ENCODE measurements around the gene COL8A1.

COL8A1 gene

GRCh38 chr3:99765042-99765942 is 126.9 kb downstream of the COL8A1 start:
- no peak for DNase-seq

GRCh38 chr3:99767291-99767690 is 128.9 kb downstream of the COL8A1 start:
- no peak for DNase-seq

- DNase-seq: no peak
Measured at GRCh38 chr3:99768126-99768525, 129.7 kb downstream of the COL8A1 start.

- no peak for DNase-seq
Measured at GRCh38 chr3:99768808-99769501, 130.6 kb downstream of the COL8A1 start.

- no peak for DNase-seq
Measured at GRCh38 chr3:99772171-99772570, 133.8 kb downstream of the COL8A1 start.

- DNase-seq: no peak
Measured at GRCh38 chr3:99772671-99773070, 134.3 kb downstream of the COL8A1 start.

GRCh38 chr3:99774467-99774866 is 136.1 kb downstream of the COL8A1 start:
- no peak for DNase-seq

GRCh38 chr3:99776516-99777209 is 138.3 kb downstream of the COL8A1 start:
- no peak for DNase-seq

GRCh38 chr3:99777210-99777549 is 138.8 kb downstream of the COL8A1 start:
- DNase-seq: no peak

GRCh38 chr3:99777708-99778107 is 139.3 kb downstream of the COL8A1 start:
- DNase-seq: no peak

GRCh38 chr3:99780749-99781148 is 142.4 kb downstream of the COL8A1 start:
- DNase-seq: no peak

GRCh38 chr3:99781761-99782160 is 143.4 kb downstream of the COL8A1 start:
- DNase-seq: no peak

- DNase-seq: no peak
Measured at GRCh38 chr3:99783011-99783573, 144.7 kb downstream of the COL8A1 start.

- no peak for DNase-seq
Measured at GRCh38 chr3:99789011-99789721, 150.8 kb downstream of the COL8A1 start.

GRCh38 chr3:99794485-99794884 is 156.1 kb downstream of the COL8A1 start:
- DNase-seq: no peak

- no peak for DNase-seq
Measured at GRCh38 chr3:99795573-99795972, 157.2 kb downstream of the COL8A1 start.

GRCh38 chr3:99799422-99799821 is 161.0 kb downstream of the COL8A1 start:
- DNase-seq: no peak

GRCh38 chr3:99803297-99803696 is 164.9 kb downstream of the COL8A1 start:
- no peak for DNase-seq

GRCh38 chr3:99805160-99805559 is 166.8 kb downstream of the COL8A1 start:
- DNase-seq: no peak

- no peak for DNase-seq
Measured at GRCh38 chr3:99808163-99808794, 169.9 kb downstream of the COL8A1 start.

- DNase-seq: no peak
Measured at GRCh38 chr3:99809565-99809964, 171.2 kb downstream of the COL8A1 start.

- DNase-seq: no peak
Measured at GRCh38 chr3:99810403-99810802, 172.0 kb downstream of the COL8A1 start.
